OCI-LY1 (cell line): ENCODE measurements around the gene CCDC57.
"Not testable (repeated sequence)": the region's sequence is repeated elsewhere in the genome, so short reads cannot be mapped to it uniquely, and the experiment has no call there.

ENCODE experiments used
- H2AFZ ChIP-seq: fragments of 200-600 bp; sonication (generic), shearing (Covaris generic); 2 replicates; pipeline ENCODE4 v1.6.0; 2014; ENCODE audit warnings: antibody characterized with exemption, mild to moderate bottlenecking, low read length
- H3F3A ChIP-seq: fragments of 200-600 bp; sonication (generic), shearing (Covaris generic); 2 replicates; pipeline ENCODE4 v1.6.0; 2014; ENCODE audit warnings: mild to moderate bottlenecking, antibody characterized with exemption, low read length, moderate library complexity; ENCODE audit not compliant: insufficient read depth
- H3K27ac ChIP-seq: fragments of 200-600 bp; sonication (generic); 2 replicates; pipeline ENCODE4 v1.5.1; 2014; ENCODE audit warnings: low read length, mixed run types, mild to moderate bottlenecking, low read depth; ENCODE audit not compliant: poor library complexity, severe bottlenecking
- H3K27me3 ChIP-seq: fragments of 200-600 bp; sonication (generic); 2 replicates; pipeline ENCODE4 v1.6.0; 2014; ENCODE audit warnings: antibody characterized with exemption, mild to moderate bottlenecking, low read length, moderate library complexity; ENCODE audit not compliant: insufficient read depth
- H3K36me3 ChIP-seq: fragments of 200-600 bp; sonication (generic); 2 replicates; pipeline ENCODE4 v1.6.1; 2014; ENCODE audit warnings: mild to moderate bottlenecking, antibody characterized with exemption, low read length, moderate library complexity, mixed read lengths; ENCODE audit not compliant: insufficient read depth
- H3K4me1 ChIP-seq: fragments of 200-600 bp; sonication (generic); 2 replicates; pipeline ENCODE4 v1.5.1; 2014; ENCODE audit warnings: mild to moderate bottlenecking, low read length, moderate library complexity; ENCODE audit not compliant: insufficient read depth, severe bottlenecking
- H3K4me2 ChIP-seq: fragments of 200-600 bp; sonication (generic), shearing (Covaris generic); 2 replicates; pipeline ENCODE4 v1.6.1; 2014; ENCODE audit warnings: low read length
- H3K4me3 ChIP-seq: fragments of 200-600 bp; sonication (generic); 2 replicates; pipeline ENCODE4 v1.5.1; 2014; ENCODE audit warnings: low read length, low read depth, mild to moderate bottlenecking, mixed read lengths; ENCODE audit not compliant: poor library complexity, severe bottlenecking
- H3K79me2 ChIP-seq: fragments of 200-600 bp; shearing (Covaris generic); 2 replicates; pipeline ENCODE4 v1.6.1; 2016; ENCODE audit warnings: mixed run types, low read length, mixed read lengths; ENCODE audit not compliant: insufficient read depth
- H3K9ac ChIP-seq: fragments of 200-600 bp; sonication (generic), shearing (Covaris generic); 2 replicates; pipeline ENCODE4 v1.6.1; 2014; ENCODE audit warnings: mild to moderate bottlenecking, low read length, mixed read lengths
- H3K9me2 ChIP-seq: fragments of 200-600 bp; sonication (generic), shearing (Covaris generic); 2 replicates; pipeline ENCODE4 v1.6.1; 2014; ENCODE audit warnings: low read depth, mild to moderate bottlenecking, low read length, mixed read lengths
- H3K9me3 ChIP-seq: fragments of 200-600 bp; shearing (Covaris generic); 2 replicates; pipeline ENCODE4 v1.6.1; 2014; ENCODE audit warnings: low read length, mixed read lengths
- H4K20me1 ChIP-seq: fragments of 200-600 bp; sonication (generic), shearing (Covaris generic); 2 replicates; pipeline ENCODE4 v1.6.0; 2016; ENCODE audit warnings: mild to moderate bottlenecking, low read length; ENCODE audit not compliant: insufficient read depth
- CTCF ChIP-seq: fragments of 200-600 bp; sonication (generic), shearing (Covaris generic); IDR thresholded peaks from 2 replicates; pipeline ENCODE4 v1.5.1; 2017; ENCODE audit warnings: mild to moderate bottlenecking, antibody characterized with exemption, low read length, moderate library complexity, mixed read lengths
- EZH2 ChIP-seq: fragments of 200-600 bp; sonication (generic), shearing (Covaris generic); IDR thresholded peaks from 2 replicates; pipeline ENCODE4 v1.8.0; 2017; ENCODE audit warnings: borderline replicate concordance, mixed run types, mild to moderate bottlenecking, antibody characterized with exemption, low read length, moderate library complexity, mixed read lengths

The CCDC57 gene

DNA sequence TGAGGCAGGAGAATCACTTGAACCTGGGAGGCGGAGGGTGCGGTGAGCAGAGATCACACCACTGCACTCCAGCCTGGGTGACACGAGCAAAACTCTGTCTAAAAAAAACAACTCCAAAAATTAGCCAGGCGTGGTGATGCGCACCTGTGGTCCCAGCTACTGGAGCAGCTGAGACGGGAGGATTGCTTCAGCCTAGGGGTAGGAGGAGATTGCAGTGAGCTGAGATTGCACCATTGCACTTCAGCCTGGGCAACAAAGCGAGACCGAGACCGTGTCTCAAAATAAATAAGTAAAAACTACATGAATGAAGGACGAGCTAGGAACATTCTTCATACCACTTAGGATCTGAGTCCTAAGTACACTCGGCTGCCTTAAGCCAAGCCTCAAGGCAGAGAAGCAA lies 35.4 kb downstream of the CCDC57 start:
- no peaks in the 10 kb centered on the region for H3K79me2 ChIP-seq
- no peaks in the 10 kb centered on the region for H4K20me1 ChIP-seq
- no peaks in the 10 kb centered on the region for H3K9me2 ChIP-seq
- no peaks in the 10 kb centered on the region for H3K36me3 ChIP-seq
- H3K27ac ChIP-seq = no peak overlapping the region
- H3K27me3 ChIP-seq = peaks cover 3% of the 10 kb centered on the region; the same call in 1 of the 2 replicates
- no peak overlapping the region for H3K9ac ChIP-seq
- no peaks in the 10 kb centered on the region for H3K4me1 ChIP-seq
- no peaks in the 10 kb centered on the region for H3K9me3 ChIP-seq
- TF ChIP-seq CTCF (no peak), EZH2 (no peak)
- H3F3A ChIP-seq = no peaks in the 10 kb centered on the region
- H3K4me2 ChIP-seq = no peak overlapping the region
- H3K4me3 ChIP-seq = no peak overlapping the region
- no peak overlapping the region for H2AFZ ChIP-seq

DNA sequence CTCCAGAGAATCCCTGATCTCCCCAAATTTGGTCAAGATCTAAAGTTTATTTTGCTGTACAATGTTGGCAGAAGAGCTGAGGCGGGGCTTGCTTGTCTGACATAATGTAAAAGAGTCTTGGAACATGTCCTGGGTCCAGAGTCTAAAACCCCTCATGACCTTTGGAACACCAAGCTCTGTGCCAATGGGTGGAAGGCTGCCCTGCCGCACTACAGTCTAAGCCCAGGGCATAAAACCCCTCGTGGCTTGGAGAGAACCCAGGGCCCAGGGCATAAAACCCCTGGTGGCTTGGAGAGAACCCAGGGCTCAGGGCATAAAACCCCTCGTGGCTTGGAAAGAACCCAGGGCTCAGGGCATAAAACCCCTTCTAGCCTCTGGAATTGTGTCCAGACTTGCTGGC lies 36.7 kb downstream of the CCDC57 start:
- Histone ChIP-seq H3K27ac (no peak overlapping the region), H3K27me3 (peaks cover 3% of the 10 kb centered on the region; the same call in 1 of the 2 replicates), H3F3A (no peaks in the 10 kb centered on the region), H4K20me1 (no peaks in the 10 kb centered on the region), H3K9me3 (no peaks in the 10 kb centered on the region), H3K79me2 (no peaks in the 10 kb centered on the region), H2AFZ (no peak overlapping the region), H3K9ac (no peak overlapping the region), H3K4me1 (no peaks in the 10 kb centered on the region), H3K4me3 (no peak overlapping the region), H3K4me2 (no peak overlapping the region), H3K9me2 (no peaks in the 10 kb centered on the region), H3K36me3 (no peaks in the 10 kb centered on the region)
- no peak for TF ChIP-seq CTCF
- TF ChIP-seq EZH2 = no peak

- no peaks in the 10 kb centered on the region for H3F3A ChIP-seq
- no peak overlapping the region for H3K9ac ChIP-seq
- H3K27me3 ChIP-seq = peaks cover 3% of the 10 kb centered on the region; the same call in 1 of the 2 replicates
- no peak overlapping the region for H2AFZ ChIP-seq
- no peaks in the 10 kb centered on the region for H4K20me1 ChIP-seq
- no peaks in the 10 kb centered on the region for H3K9me3 ChIP-seq
- H3K27ac ChIP-seq = no peak overlapping the region
- no peak overlapping the region for H3K4me3 ChIP-seq
- peaks cover 5% of the 10 kb centered on the region for H3K4me1 ChIP-seq
- H3K79me2 ChIP-seq = no peaks in the 10 kb centered on the region
- no peak overlapping the region for H3K4me2 ChIP-seq
- no peaks in the 10 kb centered on the region for H3K9me2 ChIP-seq
- H3K36me3 ChIP-seq = no peaks in the 10 kb centered on the region
- TF ChIP-seq EZH2 (no peak), CTCF (no peak)
These were observed 37.4 kb downstream of the CCDC57 start for GRCh38 chr17:82175201-82175600.

DNA sequence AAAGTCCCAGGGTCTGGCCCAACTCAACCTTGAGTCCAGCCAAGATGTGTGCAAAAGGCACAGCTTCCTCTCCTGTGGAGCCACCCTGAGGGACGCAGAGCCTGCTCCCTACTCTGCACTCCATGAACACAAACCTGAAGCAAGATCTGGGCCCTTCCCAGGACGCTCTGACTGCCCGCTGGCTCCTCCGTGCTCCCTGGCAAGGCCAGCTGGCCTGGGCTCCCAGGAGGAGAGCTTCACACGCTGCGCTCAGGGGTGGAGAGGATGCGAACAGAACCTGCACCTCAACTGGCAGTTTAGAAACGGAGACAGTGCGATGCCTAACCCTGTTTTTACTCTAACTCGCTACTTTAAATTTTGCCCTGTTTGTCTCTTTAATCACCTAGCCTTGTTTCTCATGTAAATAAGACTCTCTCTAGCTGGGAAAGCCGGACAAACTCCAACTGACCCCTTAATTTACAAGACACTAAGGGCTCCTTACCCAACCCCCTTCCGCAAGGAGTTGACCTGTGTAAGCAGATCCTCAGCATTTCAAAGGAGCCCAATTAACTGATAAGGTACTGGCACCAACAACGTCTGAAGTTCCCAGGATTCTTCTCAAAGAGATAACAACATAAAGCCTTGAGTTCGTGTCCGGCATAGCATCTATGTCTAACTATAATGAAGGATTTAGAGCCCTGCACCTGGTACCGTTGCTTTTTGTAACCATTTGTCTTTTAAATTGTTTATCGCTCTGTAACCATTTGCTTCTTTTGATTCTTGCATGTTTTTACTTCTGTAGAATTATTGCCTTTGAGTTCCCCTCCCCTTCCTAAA lies 38.4 kb downstream of the CCDC57 start:
- not testable (repeated sequence) for H3K4me1 ChIP-seq, H3K4me3 ChIP-seq, H3K79me2 ChIP-seq, H3K27ac ChIP-seq, H4K20me1 ChIP-seq, H3K9me2 ChIP-seq, H3K36me3 ChIP-seq, H3K9ac ChIP-seq, H3K27me3 ChIP-seq, H3F3A ChIP-seq, H3K9me3 ChIP-seq, H2AFZ ChIP-seq, H3K4me2 ChIP-seq
